NCI-H2029 treated with DMSO at 0.1 percent for 48 hours (cell line): Measurements from ENCODE around the gene MED13L.
A peak's percentile ranks its signal among the peaks of the same experiment; 100 is the strongest.

Experiments
- DNase-seq: peaks from one replicate; lab custom pipeline; 2025; lab: John Stamatoyannopoulos, UW

Gene MED13L

GRCh38 chr12:116089080-116089479 lies 188.4 kb downstream of the MED13L start:
- no peak for DNase-seq

DNA sequence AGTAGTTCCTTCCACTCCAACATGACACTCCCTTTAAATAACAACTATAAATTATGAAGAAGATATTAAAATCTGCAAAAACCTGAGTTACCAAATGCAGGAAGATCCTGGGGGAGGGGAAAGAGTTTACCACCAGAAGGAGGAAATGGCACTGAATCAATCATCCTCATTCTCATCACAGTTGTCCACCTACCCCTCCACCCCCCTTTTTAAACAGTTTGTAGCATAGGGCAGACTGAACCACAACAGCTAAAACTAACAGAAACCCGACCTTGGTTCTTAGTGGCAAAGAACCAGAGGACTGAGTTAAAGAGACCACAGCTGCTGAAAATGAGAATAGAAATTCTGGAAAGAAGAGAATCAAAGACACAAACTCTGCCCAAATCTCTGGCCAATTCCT lies 189.5 kb downstream of the MED13L start:
- peak; percentile 17 for DNase-seq

- DNase-seq = no peak
Observed at GRCh38 chr12:116087399-116087798, 190.1 kb downstream of the MED13L start.

DNA sequence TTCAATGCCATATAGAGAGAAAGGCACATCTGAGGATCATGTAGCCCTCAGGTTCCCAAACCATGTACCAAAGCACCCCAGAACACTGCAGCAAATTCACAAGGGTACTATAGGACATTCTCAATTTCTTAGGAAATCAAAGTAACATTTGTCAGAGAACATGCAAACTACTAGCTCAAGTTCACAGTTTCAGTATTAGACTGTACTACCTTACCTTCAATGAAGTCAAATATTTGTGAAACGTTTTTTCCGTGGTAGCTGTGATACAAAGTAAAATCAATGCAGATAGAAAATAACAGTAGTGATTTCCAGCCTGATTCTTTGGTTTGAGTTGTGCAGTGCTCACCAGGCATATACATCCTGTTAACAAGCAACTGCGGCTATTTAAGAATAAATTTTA lies 197.1 kb downstream of the MED13L start:
- no peak for DNase-seq

- DNase-seq = no peak
Observed at GRCh38 chr12:116078396-116078795, 199.1 kb downstream of the MED13L start.

DNA sequence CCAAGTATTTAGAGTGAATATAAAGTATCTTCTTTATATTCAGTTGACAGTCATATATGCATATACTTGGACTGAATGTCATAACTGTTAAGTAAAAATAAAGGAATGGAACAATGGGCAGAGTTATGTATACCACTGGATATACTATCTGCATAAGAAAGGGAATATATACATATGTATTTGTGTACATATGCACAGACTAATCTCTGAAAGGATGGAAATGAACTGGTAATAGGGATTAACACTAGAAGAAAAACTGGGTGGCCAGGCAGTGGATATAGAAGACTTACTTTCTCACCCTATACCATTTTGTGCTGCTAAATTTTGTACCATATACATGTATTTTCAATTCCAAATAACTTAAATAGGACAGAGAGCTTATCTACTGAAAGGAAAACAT lies 200.1 kb downstream of the MED13L start:
- DNase-seq = no peak

GRCh38 chr12:116076399-116076798 lies 201.1 kb downstream of the MED13L start:
- DNase-seq = no peak

DNA sequence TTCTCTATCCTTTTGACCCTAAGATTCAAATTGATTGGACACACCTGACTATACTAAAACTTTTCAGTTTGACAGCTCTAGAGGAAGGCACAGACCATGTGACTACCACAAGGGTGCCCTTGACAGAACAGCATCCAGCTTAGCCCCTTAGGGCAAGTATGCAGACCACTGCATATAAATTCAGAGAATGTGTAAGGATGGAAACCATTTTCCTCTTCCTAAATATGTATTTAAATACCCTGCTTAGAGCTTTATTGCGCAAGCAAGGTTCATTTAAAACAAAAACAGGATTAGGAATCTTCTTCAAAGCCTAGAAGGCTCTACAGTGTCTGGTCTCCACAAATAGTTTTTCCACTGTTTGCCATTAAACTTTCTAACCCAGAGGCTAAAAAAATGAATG lies 202.8 kb downstream of the MED13L start:
- DNase-seq = no peak

DNA sequence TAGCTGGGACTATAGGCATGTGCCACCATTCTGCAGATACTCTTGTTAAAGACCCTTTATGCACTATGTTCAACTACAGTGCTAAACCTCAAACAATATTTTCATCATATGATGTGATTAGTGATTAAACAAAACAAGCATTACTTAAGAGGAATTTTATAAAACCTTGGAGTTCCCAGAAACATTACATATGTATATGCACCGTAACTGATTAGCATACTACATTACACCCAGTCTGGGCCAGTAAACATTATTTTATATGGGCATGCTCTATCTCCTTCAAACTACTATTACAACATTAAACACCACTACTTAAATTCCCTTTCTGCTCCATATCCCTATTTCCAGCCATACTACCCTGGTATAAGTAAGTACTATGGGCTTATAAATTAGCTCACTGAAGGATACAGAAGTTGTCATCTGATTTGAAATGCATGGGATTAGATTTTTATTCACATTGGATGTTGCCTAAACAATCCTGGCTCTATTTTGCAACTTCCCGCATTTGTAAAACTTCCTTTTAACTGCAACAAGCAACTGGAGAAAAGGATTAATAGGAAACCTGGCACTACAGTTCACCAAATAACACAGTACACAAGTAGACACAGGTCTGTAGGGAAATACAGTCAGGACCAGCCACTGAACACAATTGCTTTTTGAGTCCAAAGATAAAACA lies 205.8 kb downstream of the MED13L start:
- no peak for DNase-seq

DNA sequence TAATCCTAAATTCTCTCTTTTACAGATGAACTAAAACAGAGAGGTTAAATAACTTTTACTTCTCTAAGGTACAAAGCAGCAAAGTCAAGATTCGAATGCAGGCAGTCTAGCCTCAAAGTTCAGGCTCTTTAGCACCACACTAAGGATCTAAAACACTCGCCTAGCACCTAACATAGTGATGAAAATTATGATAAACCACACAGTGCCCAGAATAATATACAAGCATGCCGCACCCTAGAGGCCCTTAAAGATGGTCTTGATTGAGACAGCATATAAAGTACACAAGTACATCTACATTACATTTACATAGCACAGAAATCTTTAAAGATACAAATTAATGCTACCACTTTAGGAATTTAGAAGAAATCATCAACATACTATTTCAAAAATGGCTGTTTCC lies 207.0 kb downstream of the MED13L start:
- DNase-seq = no peak

- no peak for DNase-seq
Observed at GRCh38 chr12:116069943-116070342, 207.6 kb downstream of the MED13L start.

GRCh38 chr12:116068853-116069252 lies 208.6 kb downstream of the MED13L start:
- no peak for DNase-seq

DNA sequence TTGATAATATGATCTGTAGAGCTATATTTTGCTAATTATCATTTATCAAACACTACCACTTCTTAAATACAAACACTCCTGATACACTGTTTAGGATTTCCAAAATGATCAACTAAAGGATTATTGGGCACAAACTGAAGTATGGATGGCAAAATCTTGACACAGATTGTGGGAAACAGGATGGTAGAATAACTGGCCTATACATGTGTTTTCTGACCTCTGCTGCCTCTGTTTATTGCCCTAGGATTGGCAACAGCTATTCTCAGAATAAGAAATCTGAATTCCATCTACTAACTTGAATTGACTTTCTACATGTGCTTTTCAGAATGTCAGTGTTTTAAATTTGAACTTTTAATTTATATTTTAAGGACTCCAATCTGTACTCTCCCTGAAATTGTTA lies 209.1 kb downstream of the MED13L start:
- DNase-seq = no peak

DNA sequence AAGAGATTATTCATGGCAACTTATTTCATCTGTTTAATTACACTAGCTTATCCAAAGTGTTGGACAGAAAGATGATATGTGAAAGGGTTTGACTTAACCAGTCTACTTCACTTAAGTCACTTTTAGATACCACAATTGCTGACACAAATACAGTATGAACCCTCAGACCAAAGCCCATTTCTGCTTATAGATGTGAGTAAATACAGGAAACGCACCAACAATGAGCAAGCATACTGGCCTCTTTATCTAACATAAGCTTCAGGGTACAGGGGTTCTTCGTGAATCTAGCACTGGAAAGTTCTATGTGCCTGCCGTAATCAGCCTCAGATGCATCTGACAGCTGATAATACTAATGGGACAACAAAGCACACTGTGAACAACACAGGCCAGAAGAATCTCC lies 209.6 kb downstream of the MED13L start:
- DNase-seq = no peak

DNA sequence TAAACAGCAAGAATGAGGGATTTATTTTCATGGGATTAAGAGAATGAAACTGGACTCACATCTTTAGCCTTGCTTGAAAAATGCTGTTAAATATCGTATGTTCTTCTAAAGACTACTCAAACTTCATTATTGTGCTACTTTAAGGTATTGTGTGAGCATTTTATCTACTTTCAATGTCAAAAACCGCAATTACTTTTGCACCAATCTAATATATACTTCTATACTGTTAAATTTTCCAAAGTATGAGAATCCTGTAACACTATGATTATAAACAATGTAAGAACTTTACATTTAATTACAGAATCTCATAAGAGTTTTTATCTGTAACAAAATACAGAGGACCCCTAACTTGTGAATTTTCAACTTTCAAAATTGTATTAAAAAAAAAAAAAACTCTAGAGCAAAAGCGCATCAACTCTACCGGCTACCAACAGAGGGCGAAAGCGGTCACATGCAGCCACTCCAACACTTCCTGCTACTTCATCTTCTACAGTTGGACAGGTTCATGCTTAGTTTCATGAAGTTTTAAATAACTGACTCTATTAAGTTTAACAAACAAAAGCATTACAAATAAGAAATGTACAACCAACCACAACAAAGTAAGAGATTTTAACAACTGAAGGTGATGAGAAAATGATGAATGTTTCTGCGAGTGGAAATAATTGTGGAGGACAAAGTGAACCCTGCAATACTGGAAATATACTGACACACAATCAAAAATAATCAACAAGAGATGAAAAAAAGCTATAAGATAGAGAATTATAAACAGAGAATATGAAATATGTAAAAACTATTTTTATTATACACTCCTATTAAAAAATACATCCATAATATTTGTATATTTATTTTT lies 210.9 kb downstream of the MED13L start:
- DNase-seq = no peak

DNA sequence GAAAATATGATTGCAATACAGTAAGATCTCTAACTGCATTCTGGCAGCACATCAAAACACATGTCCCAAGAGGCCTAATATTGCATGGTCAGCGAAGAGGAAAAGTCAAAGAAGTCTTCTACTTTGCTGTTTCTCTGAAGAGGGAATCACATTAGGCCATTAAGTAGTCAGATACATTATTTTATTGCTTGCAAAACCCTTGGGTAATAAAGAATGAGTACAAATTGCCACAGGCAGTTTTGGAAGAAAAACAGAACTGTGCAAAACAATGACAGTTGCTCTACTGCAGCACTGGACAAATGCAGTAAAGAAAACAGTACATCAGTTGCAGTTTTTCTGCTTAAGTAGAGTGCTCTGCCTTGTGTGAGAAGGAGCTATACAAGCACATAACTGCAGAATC lies 211.9 kb downstream of the MED13L start:
- no peak for DNase-seq

DNA sequence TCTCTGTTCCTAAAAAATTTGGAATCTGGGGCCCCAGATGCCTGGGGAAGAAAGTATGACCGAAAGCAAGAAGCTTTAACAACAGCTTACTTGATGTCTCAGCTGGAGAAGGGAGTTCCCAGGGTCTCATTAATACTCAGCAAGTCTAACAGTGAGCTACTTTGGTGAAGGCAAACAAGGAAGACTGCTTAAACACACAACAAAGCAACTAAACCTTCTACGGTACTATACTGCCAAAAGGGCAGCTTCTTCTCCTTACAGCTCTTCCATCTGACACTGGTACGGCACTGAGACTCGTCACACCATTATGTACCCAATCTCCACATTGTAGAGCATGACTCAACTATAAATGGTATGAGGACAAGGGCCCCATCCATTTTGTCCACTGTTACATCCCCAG lies 213.0 kb downstream of the MED13L start:
- DNase-seq = no peak

DNA sequence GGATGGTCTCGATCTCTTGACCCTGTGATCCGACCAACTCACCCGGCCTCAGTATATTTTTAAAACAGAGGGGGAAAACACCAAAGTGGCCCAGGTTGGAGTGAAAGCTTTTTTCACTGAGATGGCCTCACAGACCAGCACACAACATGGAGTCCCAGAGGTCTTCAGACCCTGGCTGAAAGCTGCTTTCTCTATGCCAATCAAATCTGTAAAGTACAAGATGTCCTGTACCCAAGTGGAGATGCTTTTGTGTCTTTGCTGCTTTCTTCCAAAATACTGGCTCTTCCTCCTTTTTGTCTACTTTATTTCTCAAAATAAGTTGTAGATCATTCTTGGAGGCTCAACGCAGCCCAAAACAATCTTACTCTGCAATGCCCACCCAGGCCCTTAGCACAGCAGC lies 214.8 kb downstream of the MED13L start:
- no peak for DNase-seq

GRCh38 chr12:116060764-116061163 lies 216.7 kb downstream of the MED13L start:
- DNase-seq = no peak

GRCh38 chr12:116059904-116060303 lies 217.6 kb downstream of the MED13L start:
- no peak for DNase-seq

- DNase-seq = no peak
Observed at GRCh38 chr12:116058574-116058973, 218.9 kb downstream of the MED13L start.

- DNase-seq = no peak
Observed at GRCh38 chr12:116057356-116057755, 220.1 kb downstream of the MED13L start.

DNA sequence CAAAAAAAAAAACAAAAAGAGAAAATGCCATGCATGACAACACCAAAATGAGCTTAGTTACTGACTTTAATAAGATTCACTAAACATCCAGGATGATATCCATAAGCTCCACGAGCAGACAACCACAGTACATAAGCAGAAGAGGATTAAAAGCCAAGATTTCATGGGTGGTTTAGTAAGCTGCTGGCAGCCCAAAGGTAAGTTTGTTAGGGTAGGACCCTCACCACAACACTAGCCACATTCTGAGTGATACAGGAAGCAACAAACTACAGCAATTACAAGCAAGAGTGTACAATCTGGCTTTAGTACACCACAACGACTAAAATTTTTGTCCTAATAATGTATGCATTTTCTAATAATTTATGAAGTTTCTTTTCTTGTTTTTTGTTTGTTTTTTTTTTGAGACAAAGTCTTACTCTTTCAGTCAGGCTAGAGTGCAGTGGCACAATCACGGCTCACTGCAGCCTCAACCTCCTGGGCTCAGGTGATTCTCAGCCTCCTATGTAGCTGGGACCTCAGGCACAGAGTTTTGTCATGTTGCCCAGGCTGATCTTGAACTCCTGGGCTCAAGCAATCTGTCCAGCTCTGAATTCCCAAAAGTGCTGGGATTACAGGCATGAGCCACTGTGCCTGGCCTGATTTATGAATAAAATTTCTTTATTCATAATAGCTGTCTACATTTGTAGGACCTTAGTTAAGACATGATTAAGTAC lies 221.4 kb downstream of the MED13L start:
- no peak for DNase-seq
